ENCODE data around the gene TTC6. TPM values are rescaled to one million over a fixed set of nuclear protein-coding genes. Genes with fewer than 3 reads are reported as not detected.

Gene TTC6
- total and polyA plus RNA-seq, 2 donors (not counting 3 experiments of a cell fraction or from before 2014, with no cell fraction given), result 0.75 TPM; not detected in 1

GRCh38 chr14:37565550-37565949 lies 29.9 kb upstream of the TTC6 start:
- Histone ChIP-seq H3K4me1 (ENCODE audit: control insufficient read depth, extremely low read depth, insufficient read depth, low read length) (peaks cover 19% of the 10 kb centered on the region), H3K36me3 (ENCODE audit: control insufficient read depth in 2 of 2, extremely low read depth in 1 of 2, insufficient read depth in 2 of 2, low read length in 2 of 2) (no peaks in the 10 kb centered on the region), H3K27me3 (ENCODE audit: control insufficient read depth in 2 of 2, insufficient read depth in 2 of 2, low read length in 2 of 2) (no peaks in the 10 kb centered on the region), H3K9me3 (replicated peaks; ENCODE audit: control insufficient read depth, insufficient read depth, low read length) (no peaks in the 10 kb centered on the region), H3K9ac (replicated peaks; ENCODE audit: extremely low read depth, insufficient read depth, low read length) (no peak overlapping the region), H3K27ac (ENCODE audit: insufficient read depth, low read depth, low read length) (no peak overlapping the region), H3K4me2 (ENCODE audit: insufficient read depth, low read length) (no peak overlapping the region), H4K20me1 (replicated peaks; ENCODE audit: control insufficient read depth, extremely low read depth, insufficient read depth, low read length) (no peaks in the 10 kb centered on the region), H2AFZ (ENCODE audit: low read depth, low read length) (no peak overlapping the region), H3K9me1 (replicated peaks; ENCODE audit: control insufficient read depth, extremely low read depth, insufficient read depth, low read length) (no peaks in the 10 kb centered on the region), H3K79me2 (ENCODE audit: control insufficient read depth, insufficient read depth, low read length) (no peaks in the 10 kb centered on the region), H3K4me3 (replicated peaks in 1 of 3; ENCODE audit: insufficient read depth in 1 of 3, low read depth in 1 of 3, low read length in 3 of 3) (no peak overlapping the region)
- dilution Hi-C loops (cut with MboI; ENCODE audit: extremely low pct_ligation_motif_present, low sequenced_read_pairs), result no loop called here
- POLR2A ChIA-PET, result no interaction called here
- TF ChIP-seq EZH2 (IDR thresholded peaks at IDR 0.05; ENCODE audit: borderline replicate concordance, low read depth, low read length, severe bottlenecking), result no peak
- no peak for TF ChIP-seq GATA2 (IDR thresholded peaks at IDR 0.05; ENCODE audit: insufficient read depth, insufficient read length, low read depth, low read length)
- no peak for TF ChIP-seq MAX (IDR thresholded peaks at IDR 0.05; ENCODE audit: insufficient read depth, insufficient read length)
- TF ChIP-seq CTCF (IDR thresholded peaks at IDR 0.05; ENCODE audit: extremely low read depth in 1 of 2, insufficient read depth in 1 of 2, low read depth in 1 of 2, low read length in 2 of 2), result no peak
- no peak for TF ChIP-seq FOS (IDR thresholded peaks at IDR 0.05; ENCODE audit: borderline replicate concordance, insufficient read depth, low read length)
- no peak for TF ChIP-seq POLR2AphosphoS5 (IDR thresholded peaks at IDR 0.05; ENCODE audit: insufficient read depth, low read depth, low read length)
- TF ChIP-seq POLR2A (IDR thresholded peaks at IDR 0.05; ENCODE audit: low read depth, low read length), result no peak
- no peak for TF ChIP-seq JUN (IDR thresholded peaks at IDR 0.05; ENCODE audit: borderline replicate concordance, insufficient read depth, insufficient read length, low read depth)
- TF ChIP-seq MYC (IDR thresholded peaks at IDR 0.05; ENCODE audit: low read depth, low read length), result no peak
- no peak for FAIRE-seq
- CTCF ChIA-PET, result no interaction called here
- BruUV-seq (replicated peaks), result no TSS peak
- intact Hi-C loops (cut with micrococcal nuclease), result loop anchor here (1.0 kb wide), 1 partner anchor 319 kb away; no protein-coding TSS in a partner anchor
- no peak for DNase-seq (ENCODE audit: low read depth, low spot score)
